ENCODE results near the gene CD180. TPM values are rescaled to one million over a fixed set of nuclear protein-coding genes. Genes with fewer than 3 reads are reported as not detected.

The CD180 gene
- total RNA-seq, 2 experiments from 2014 or later, result 14.4 to 15.7 TPM

GRCh38 chr5:67199859-67200258 is 3.3 kb upstream of the CD180 start:
- ChIA-PET POLR2A (interaction anchor here (0.7 to 1.1 kb wide), 3 partner anchors 8 to 1053 kb away, joined by 3 to 4 read pairs (median 4); no protein-coding TSS in a partner anchor), CTCF (ENCODE audit: unreplicated experiment) (no interaction called here)
- peak overlapping the region; percentile 54; the same call in 1 of the 2 replicates for H2AFZ ChIP-seq (ENCODE audit: low read length)
- TF ChIP-seq CTCF (conservative IDR thresholded peaks at IDR 0.05; ENCODE audit: low read length) (no peak), EZH2phosphoT487 (IDR thresholded peaks at IDR 0.05; ENCODE audit: borderline replicate concordance, low read depth, low read length) (no peak)
- H4K20me1 ChIP-seq (ENCODE audit: insufficient read depth, low read length), result no peaks in the 10 kb centered on the region
- BruUV-seq (replicated peaks), result no TSS peak
- peaks cover 98% of the 10 kb centered on the region for H3K4me1 ChIP-seq (ENCODE audit: insufficient read depth, low read length, poor library complexity, severe bottlenecking)
- peaks cover 17% of the 10 kb centered on the region; the same call in 1 of the 2 replicates for H3K79me2 ChIP-seq (ENCODE audit: insufficient read depth, low read depth, low read length)
- H3K9me3 ChIP-seq (ENCODE audit: low read length), result peaks cover 14% of the 10 kb centered on the region; the same call in 1 of the 2 replicates
- no peaks in the 10 kb centered on the region for H3K9me2 ChIP-seq (ENCODE audit: insufficient read depth, low read length)
- peak overlapping the region; percentile 85 for H3K4me2 ChIP-seq (ENCODE audit: low read length)
- H3K4me3 ChIP-seq (ENCODE audit: low read depth, low read length, poor library complexity, severe bottlenecking), result peak overlapping the region; percentile 18
- H3K36me3 ChIP-seq (ENCODE audit: insufficient read depth, low read length), result peaks cover 5% of the 10 kb centered on the region; the same call in 1 of the 2 replicates
- DNase-seq (ENCODE audit: low spot score), result no peak
- intact Hi-C loops (cut with micrococcal nuclease; ENCODE audit: unreplicated experiment), result loop anchor here (10.0 kb wide), 3 partner anchors 495 to 1275 kb away; partner anchors contain the start of genes ERBIN and SREK1
- peak overlapping the region; percentile 60 for H3K27ac ChIP-seq (ENCODE audit: low read depth, low read length, poor library complexity, severe bottlenecking)

- POLR2A ChIA-PET, result interaction anchor here (0.6 to 1.2 kb wide), 4 partner anchors 16 to 1025 kb away, joined by 3 read pairs; no protein-coding TSS in a partner anchor
- no peaks in the 10 kb centered on the region for H4K20me1 ChIP-seq (ENCODE audit: insufficient read depth, low read length)
- H3K4me2 ChIP-seq (ENCODE audit: low read length), result peak overlapping the region; percentile 85
- intact Hi-C loops (cut with micrococcal nuclease; ENCODE audit: unreplicated experiment), result loop anchor here (10.0 kb wide), 1 partner anchor 494 kb away; no protein-coding TSS in a partner anchor
- CTCF ChIA-PET (ENCODE audit: unreplicated experiment), result no interaction called here
- H3K4me1 ChIP-seq (ENCODE audit: insufficient read depth, low read length, poor library complexity, severe bottlenecking), result peaks cover 98% of the 10 kb centered on the region
- no peaks in the 10 kb centered on the region for H3K9me2 ChIP-seq (ENCODE audit: insufficient read depth, low read length)
- peak overlapping the region; percentile 54; the same call in 1 of the 2 replicates for H2AFZ ChIP-seq (ENCODE audit: low read length)
- H3K9me3 ChIP-seq (ENCODE audit: low read length), result peaks cover 14% of the 10 kb centered on the region; the same call in 1 of the 2 replicates
- H3K27ac ChIP-seq (ENCODE audit: low read depth, low read length, poor library complexity, severe bottlenecking), result peak overlapping the region; percentile 60
- DNase-seq (ENCODE audit: low spot score), result no peak
- TF ChIP-seq CTCF (conservative IDR thresholded peaks at IDR 0.05; ENCODE audit: low read length), result no peak
- no peak for TF ChIP-seq EZH2phosphoT487 (IDR thresholded peaks at IDR 0.05; ENCODE audit: borderline replicate concordance, low read depth, low read length)
- H3K4me3 ChIP-seq (ENCODE audit: low read depth, low read length, poor library complexity, severe bottlenecking), result no peak overlapping the region
- peaks cover 26% of the 10 kb centered on the region; the same call in 1 of the 2 replicates for H3K79me2 ChIP-seq (ENCODE audit: insufficient read depth, low read depth, low read length)
- no TSS peak for BruUV-seq (replicated peaks)
- peaks cover 5% of the 10 kb centered on the region; the same call in 1 of the 2 replicates for H3K36me3 ChIP-seq (ENCODE audit: insufficient read depth, low read length)
Measured at GRCh38 chr5:67198917-67199316, 2.3 kb upstream of the CD180 start.

- Histone ChIP-seq H4K20me1 (ENCODE audit: insufficient read depth, low read length) (no peaks in the 10 kb centered on the region), H3K79me2 (ENCODE audit: insufficient read depth, low read depth, low read length) (peaks cover 40% of the 10 kb centered on the region; the same call in 1 of the 2 replicates), H3K27ac (ENCODE audit: low read depth, low read length, poor library complexity, severe bottlenecking) (peak overlapping the region; percentile 75), H3K4me1 (ENCODE audit: insufficient read depth, low read length, poor library complexity, severe bottlenecking) (peaks cover 98% of the 10 kb centered on the region), H3K4me3 (ENCODE audit: low read depth, low read length, poor library complexity, severe bottlenecking) (no peak overlapping the region), H3K4me2 (ENCODE audit: low read length) (peak overlapping the region; percentile 85), H3K36me3 (ENCODE audit: insufficient read depth, low read length) (peaks cover 11% of the 10 kb centered on the region), H3K9me3 (ENCODE audit: low read length) (peaks cover 18% of the 10 kb centered on the region; the same call in 1 of the 2 replicates), H2AFZ (ENCODE audit: low read length) (no peak overlapping the region; the same call in 1 of the 2 replicates), H3K9me2 (ENCODE audit: insufficient read depth, low read length) (no peaks in the 10 kb centered on the region)
- no TSS peak for BruUV-seq (replicated peaks)
- POLR2A ChIA-PET, result interaction anchor here (0.7 to 3.0 kb wide), 6 partner anchors 8 to 31 kb away, joined by 3 to 30 read pairs (median 4); no protein-coding TSS in a partner anchor
- intact Hi-C loops (cut with micrococcal nuclease; ENCODE audit: unreplicated experiment), result loop anchor here (10.0 kb wide), 1 partner anchor 493 kb away; no protein-coding TSS in a partner anchor
- DNase-seq (ENCODE audit: low spot score), result no peak
- TF ChIP-seq EZH2phosphoT487 (IDR thresholded peaks at IDR 0.05; ENCODE audit: borderline replicate concordance, low read depth, low read length), result no peak
- TF ChIP-seq CTCF (conservative IDR thresholded peaks at IDR 0.05; ENCODE audit: low read length), result no peak
- CTCF ChIA-PET (ENCODE audit: unreplicated experiment), result interaction anchor here (0.9 kb wide), 1 partner anchor 10 kb away, joined by 3 read pairs; no protein-coding TSS in a partner anchor
Measured at GRCh38 chr5:67197536-67197935, 937 bp upstream of the CD180 start.

All from OCI-LY7 (cell line).